A549 (cell line): Measurements from ENCODE around the gene SVIP. TPM values are rescaled to one million over a fixed set of nuclear protein-coding genes. Genes with fewer than 3 reads are reported as not detected.

Experiments used
- ATAC-seq, 2 experiments: fragments of 200-7000 bp in 1 of 2; fragments of >200 bp in 1 of 2; cut with Nextera tagmentation in 1 of 2; cut with Tn5 transposase in 1 of 2; 3 replicates each; pipeline versions ENCODE4 v1.8.0 to v1.9.1; 2018 to 2020; ENCODE audit warnings: mild to moderate bottlenecking in 1 of 2, moderate library complexity in 1 of 2
- CTCF ChIA-PET: fragments of 300-600 bp; sonication (Branson Sonifier 250); formaldehyde crosslinking; extraction: SDS; loops from one replicate; lab custom pipeline; 2021; ENCODE audit warnings: antibody characterized with exemption, inconsistent platforms; lab: Yijun Ruan, JAX
- POLR2A ChIA-PET: fragments of 350-600 bp; formaldehyde crosslinking; extraction: SDS; loops from one replicate; lab custom pipeline; 2021; ENCODE audit warnings: antibody characterized with exemption, inconsistent platforms; lab: Yijun Ruan, JAX
- DNase-seq, 2 experiments: peaks; one replicate each; pipeline versions ENCODE4 v3.0.0 to v3.0.0-alpha.2; 2011 to 2016; ENCODE audit warnings: low read depth in 1 of 2, low spot score in 1 of 2
- FAIRE-seq: peaks from 2 replicates; lab custom pipeline; 2011; peaks lifted over from hg19 to GRCh38; lab: Jason Lieb, UNC
- H3K27ac ChIP-seq, 2 experiments: fragments of >200 bp; sonication (Bioruptor Twin); formaldehyde crosslinking; 3 replicates each; pipeline ENCODE4 v1.5.1; 2016 to 2017
- H3K4me1 ChIP-seq: fragments of >200 bp; sonication (Bioruptor Twin); formaldehyde crosslinking; 3 replicates; pipeline ENCODE4 v1.6.1; 2016
- H3K4me2 ChIP-seq: fragments of >200 bp; sonication (Bioruptor Twin); formaldehyde crosslinking; 3 replicates; pipeline ENCODE4 v1.6.1; 2016
- H3K4me3 ChIP-seq: fragments of >200 bp; sonication (Bioruptor Twin); formaldehyde crosslinking; 3 replicates; pipeline ENCODE4 v1.5.1; 2016
- H3K9me3 ChIP-seq: fragments of >200 bp; sonication (Bioruptor Twin); formaldehyde crosslinking; 3 replicates; pipeline ENCODE4 v1.6.1; 2016
- CBX2 ChIP-seq: fragments of 200-600 bp; sonication (generic); IDR thresholded peaks from 2 replicates; pipeline ENCODE4 v1.6.1; 2016; ENCODE audit warnings: low read depth, mild to moderate bottlenecking, borderline replicate concordance
- CHD2 ChIP-seq: fragments of 150-350 bp; IDR thresholded peaks from 2 replicates; pipeline ENCODE4 v1.6.1; 2014; ENCODE audit warnings: low read length; ENCODE audit not compliant: partially characterized antibody
- CHD4 ChIP-seq: fragments of 200-600 bp; sonication (generic); IDR thresholded peaks from 2 replicates; pipeline ENCODE4 v1.6.1; 2016; ENCODE audit warnings: antibody characterized with exemption, mild to moderate bottlenecking, borderline replicate concordance
- JUN ChIP-seq, 2 experiments: fragments of >200 bp; sonication (Bioruptor Twin); formaldehyde crosslinking; IDR thresholded peaks; 2 replicates in 1 of 2; 3 replicates in 1 of 2; pipeline ENCODE4 v1.6.1; 2016 to 2017
- MYC ChIP-seq: IDR thresholded peaks from 2 replicates; pipeline ENCODE4 v1.6.1; 2012; ENCODE audit warnings: mild to moderate bottlenecking, inconsistent platforms, low read length, improper control_type of control experiment, borderline replicate concordance
- PHF8 ChIP-seq: fragments of 200-600 bp; sonication (generic); IDR thresholded peaks from 2 replicates; pipeline ENCODE4 v1.6.1; 2016; ENCODE audit warnings: low read depth, mild to moderate bottlenecking, antibody characterized with exemption, moderate library complexity, borderline replicate concordance
- POLR2A ChIP-seq: IDR thresholded peaks from 2 replicates; pipeline ENCODE4 v1.6.1; 2012; ENCODE audit warnings: mild to moderate bottlenecking, low read length
- RAD21 ChIP-seq, 2 experiments: fragments of >200 bp in 1 of 2; sonication (Bioruptor Twin) in 1 of 2; formaldehyde crosslinking in 1 of 2; IDR thresholded peaks in 1 of 2; conservative IDR thresholded peaks in 1 of 2; 2 replicates in 1 of 2; 3 replicates in 1 of 2; pipeline ENCODE4 v1.6.1; 2012 to 2018; ENCODE audit warnings: inconsistent platforms in 1 of 2
- RFX5 ChIP-seq: fragments of 450-650 bp; IDR thresholded peaks from 2 replicates; pipeline ENCODE4 v1.7.1; 2014; ENCODE audit warnings: antibody characterized with exemption, mild to moderate bottlenecking, moderate library complexity
- SMC3 ChIP-seq: fragments of >200 bp; sonication (Bioruptor Twin); formaldehyde crosslinking; IDR thresholded peaks from 3 replicates; pipeline ENCODE4 v1.6.1; 2018; ENCODE audit warnings: inconsistent platforms
- SREBF2 ChIP-seq: fragments of 450-650 bp; IDR thresholded peaks from 2 replicates; pipeline ENCODE4 v1.6.1; 2014; ENCODE audit warnings: mild to moderate bottlenecking, moderate library complexity
- TFCP2L1 ChIP-seq: fragments of 250-450 bp; sonication (Bioruptor Pico); IDR thresholded peaks from 2 replicates; pipeline ENCODE4 v1.5.0; 2021; ENCODE audit warnings: mild to moderate bottlenecking
- ZFP36 ChIP-seq: fragments of 450-650 bp; IDR thresholded peaks from 2 replicates; pipeline ENCODE4 v1.6.1; 2014; ENCODE audit warnings: borderline replicate concordance; ENCODE audit not compliant: partially characterized antibody
- WGBS: methylation state at CpG from one replicate; pipeline ENCODE4 v1.1.6; 2017; ENCODE audit errors: missing lambda C conversion rate; 5-methylcytosine and 5-hydroxymethylcytosine counted together
- polyA minus RNA-seq: library from RNA; depleted of rRNA, polyadenylated mRNA; stranded (reverse); fragments of >200 nt; gene quantifications from 2 replicates; pipeline ENCODE4 v1.2.3, GENCODE V29; 2011; rRNA and poly(A)+ RNA removed
- polyA plus RNA-seq, 4 experiments: library from polyadenylated mRNA; depleted of rRNA in 3 of 4; stranded (reverse); fragments of >200 nt; fragmentation: RNase III in 1 of 4; extraction: RNeasy Plus Mini Kit Qiagen cat#74134 plus additional on column Dnase treatment in 1 of 4; gene quantifications; 2 replicates in 3 of 4; 3 replicates in 1 of 4; pipeline ENCODE4 v1.2.3, GENCODE V29; 2011 to 2017
- TF ChIP-seq, protein P1 (sequence below): IDR thresholded peaks from 2 replicates; pipeline ENCODE4 v1.6.1; 2012; ENCODE audit warnings: low read depth, borderline replicate concordance
- TF ChIP-seq, protein P2 (sequence below): IDR thresholded peaks from 2 replicates; pipeline ENCODE4 v1.6.1; 2012
- TF ChIP-seq, protein P3 (sequence below): fragments of >200 bp; sonication (Bioruptor Twin); formaldehyde crosslinking; IDR thresholded peaks from 2 replicates; pipeline ENCODE4 v1.6.1; 2016
- TF ChIP-seq, protein P4 (sequence below): fragments of 200-600 bp; sonication (generic); IDR thresholded peaks from 2 replicates; pipeline ENCODE4 v1.6.1; 2016; ENCODE audit warnings: antibody characterized with exemption, mild to moderate bottlenecking, moderate library complexity
- TF ChIP-seq, protein P5 (sequence below): fragments of >200 bp; sonication (Bioruptor Twin); formaldehyde crosslinking; IDR thresholded peaks from 3 replicates; pipeline ENCODE4 v1.5.1; 2016
- TF ChIP-seq, protein P6 (sequence below): fragments of 150-350 bp; IDR thresholded peaks from 2 replicates; pipeline ENCODE4 v1.6.1; 2014; ENCODE audit warnings: low read depth, mild to moderate bottlenecking, low read length

Gene SVIP, protein sequence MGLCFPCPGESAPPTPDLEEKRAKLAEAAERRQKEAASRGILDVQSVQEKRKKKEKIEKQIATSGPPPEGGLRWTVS
- 13.9 and 19.5 TPM in 2 replicates for polyA plus RNA-seq (2011; rRNA removed)
- 2.2 and 2.4 TPM in 2 replicates for polyA plus RNA-seq (2012; cell fraction: cytosol; rRNA removed)
- polyA plus RNA-seq (2012; cell fraction: nucleus; rRNA removed) = 0.25 and 0.51 TPM in 2 replicates
- 9.0 to 10.5 TPM (median 9.1 TPM) in 3 replicates for polyA plus RNA-seq (2017; fragmentation: RNase III; extraction: RNeasy Plus Mini Kit Qiagen cat#74134 plus additional on column Dnase treatment)
- 0.79 and 1.3 TPM in 2 replicates for polyA minus RNA-seq

DNA sequence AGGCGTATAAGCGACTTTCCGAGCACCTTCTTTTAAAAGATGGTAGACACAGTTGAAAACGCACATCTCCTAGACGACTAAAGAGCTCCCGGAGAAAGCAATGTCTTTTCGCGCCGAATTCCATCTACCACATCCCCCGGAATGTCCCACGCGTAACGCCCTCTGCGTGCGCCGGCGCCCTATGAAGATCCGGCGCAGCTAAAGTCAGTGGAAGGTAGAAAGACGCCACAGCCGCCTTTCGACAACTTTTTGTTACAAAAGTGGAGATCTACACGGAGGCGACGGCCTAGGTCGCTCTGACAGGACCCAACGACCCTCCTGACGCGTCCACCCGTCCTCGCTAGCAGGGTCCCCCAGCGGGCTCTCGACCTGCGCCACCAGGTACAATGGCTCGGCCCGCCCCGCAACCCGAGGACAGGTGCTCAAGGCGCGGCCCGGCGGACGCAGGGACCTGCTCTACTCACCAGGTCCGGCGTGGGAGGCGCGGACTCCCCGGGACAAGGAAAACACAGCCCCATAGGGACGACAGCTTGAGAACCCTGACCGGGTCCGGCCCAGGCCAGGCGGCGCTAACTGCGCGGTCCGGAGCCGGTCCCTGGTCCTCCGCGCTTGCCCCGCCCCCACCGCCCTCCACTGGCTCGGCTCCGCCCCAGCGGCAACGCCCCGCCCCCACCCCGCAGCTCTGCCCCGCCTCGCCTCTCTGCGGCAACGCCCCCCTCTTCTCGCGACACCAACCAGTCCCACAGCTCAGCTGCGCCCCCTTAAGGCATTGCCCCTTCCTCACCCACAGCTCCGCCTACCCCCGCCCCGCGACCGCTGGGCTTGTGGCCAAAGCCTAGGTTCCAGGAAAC, at the start of gene SVIP:
Gene SVIP (minus strand): TSS at position 571 of the 851 bp plus-strand sequence. CDS start 53 bp downstream, at position 518.
- peak within 1 kb of the TSS; percentile 80 for H3K4me3 ChIP-seq
- no peaks in the 10 kb centered on the region for H3K9me3 ChIP-seq
- DNase-seq (peak; percentile 65 to 93), FAIRE-seq (no peak), ATAC-seq (peak; percentile 91 to 97)
- 2% methylated on average over 41 of the region's 79 CpGs for WGBS
- ChIA-PET POLR2A (interaction anchor here (0.6 to 0.9 kb wide), 2 partner anchors 37 to 587 kb away, joined by 4 read pairs; no protein-coding TSS in a partner anchor), CTCF (interaction anchor here (0.7 to 1.9 kb wide), 12 partner anchors 10 to 237 kb away, joined by 3 to 14 read pairs (median 4); no protein-coding TSS in a partner anchor)
- peak within 1 kb of the TSS; percentile 69 for H3K4me2 ChIP-seq
- TF ChIP-seq MYC = no peak
- TF ChIP-seq RAD21 (conservative IDR thresholded peaks at IDR 0.05 in 1 of 2, IDR thresholded peaks at IDR 0.05 in 1 of 2) = peak; percentile 47 to 53
- TF ChIP-seq, protein P1, sequence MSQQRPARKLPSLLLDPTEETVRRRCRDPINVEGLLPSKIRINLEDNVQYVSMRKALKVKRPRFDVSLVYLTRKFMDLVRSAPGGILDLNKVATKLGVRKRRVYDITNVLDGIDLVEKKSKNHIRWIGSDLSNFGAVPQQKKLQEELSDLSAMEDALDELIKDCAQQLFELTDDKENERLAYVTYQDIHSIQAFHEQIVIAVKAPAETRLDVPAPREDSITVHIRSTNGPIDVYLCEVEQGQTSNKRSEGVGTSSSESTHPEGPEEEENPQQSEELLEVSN = 0 out of 2 replicates have a peak, but pooled peaks have one; percentile 49
- peak; percentile 87 for TF ChIP-seq CHD2
- TF ChIP-seq, protein P2, sequence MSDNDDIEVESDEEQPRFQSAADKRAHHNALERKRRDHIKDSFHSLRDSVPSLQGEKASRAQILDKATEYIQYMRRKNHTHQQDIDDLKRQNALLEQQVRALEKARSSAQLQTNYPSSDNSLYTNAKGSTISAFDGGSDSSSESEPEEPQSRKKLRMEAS = peak; percentile 50; the same call in 1 of the 2 replicates
- TF ChIP-seq PHF8 = peak; percentile 92
- peak; percentile 25; the same call in 1 of the 3 replicates for TF ChIP-seq SMC3
- TF ChIP-seq, protein P3, sequence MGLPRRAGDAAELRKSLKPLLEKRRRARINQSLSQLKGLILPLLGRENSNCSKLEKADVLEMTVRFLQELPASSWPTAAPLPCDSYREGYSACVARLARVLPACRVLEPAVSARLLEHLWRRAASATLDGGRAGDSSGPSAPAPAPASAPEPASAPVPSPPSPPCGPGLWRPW = no peak
- TF ChIP-seq, protein P4, sequence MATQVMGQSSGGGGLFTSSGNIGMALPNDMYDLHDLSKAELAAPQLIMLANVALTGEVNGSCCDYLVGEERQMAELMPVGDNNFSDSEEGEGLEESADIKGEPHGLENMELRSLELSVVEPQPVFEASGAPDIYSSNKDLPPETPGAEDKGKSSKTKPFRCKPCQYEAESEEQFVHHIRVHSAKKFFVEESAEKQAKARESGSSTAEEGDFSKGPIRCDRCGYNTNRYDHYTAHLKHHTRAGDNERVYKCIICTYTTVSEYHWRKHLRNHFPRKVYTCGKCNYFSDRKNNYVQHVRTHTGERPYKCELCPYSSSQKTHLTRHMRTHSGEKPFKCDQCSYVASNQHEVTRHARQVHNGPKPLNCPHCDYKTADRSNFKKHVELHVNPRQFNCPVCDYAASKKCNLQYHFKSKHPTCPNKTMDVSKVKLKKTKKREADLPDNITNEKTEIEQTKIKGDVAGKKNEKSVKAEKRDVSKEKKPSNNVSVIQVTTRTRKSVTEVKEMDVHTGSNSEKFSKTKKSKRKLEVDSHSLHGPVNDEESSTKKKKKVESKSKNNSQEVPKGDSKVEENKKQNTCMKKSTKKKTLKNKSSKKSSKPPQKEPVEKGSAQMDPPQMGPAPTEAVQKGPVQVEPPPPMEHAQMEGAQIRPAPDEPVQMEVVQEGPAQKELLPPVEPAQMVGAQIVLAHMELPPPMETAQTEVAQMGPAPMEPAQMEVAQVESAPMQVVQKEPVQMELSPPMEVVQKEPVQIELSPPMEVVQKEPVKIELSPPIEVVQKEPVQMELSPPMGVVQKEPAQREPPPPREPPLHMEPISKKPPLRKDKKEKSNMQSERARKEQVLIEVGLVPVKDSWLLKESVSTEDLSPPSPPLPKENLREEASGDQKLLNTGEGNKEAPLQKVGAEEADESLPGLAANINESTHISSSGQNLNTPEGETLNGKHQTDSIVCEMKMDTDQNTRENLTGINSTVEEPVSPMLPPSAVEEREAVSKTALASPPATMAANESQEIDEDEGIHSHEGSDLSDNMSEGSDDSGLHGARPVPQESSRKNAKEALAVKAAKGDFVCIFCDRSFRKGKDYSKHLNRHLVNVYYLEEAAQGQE = peak; percentile 78
- peak in 1 of 2 experiments; percentile 49; a peak in 2 of 5 replicates for TF ChIP-seq JUN (IDR thresholded peaks at IDR 0.05)
- TF ChIP-seq POLR2A = peak; percentile 52; the same call in 1 of the 2 replicates
- no peak for TF ChIP-seq CBX2
- TF ChIP-seq, protein P5, sequence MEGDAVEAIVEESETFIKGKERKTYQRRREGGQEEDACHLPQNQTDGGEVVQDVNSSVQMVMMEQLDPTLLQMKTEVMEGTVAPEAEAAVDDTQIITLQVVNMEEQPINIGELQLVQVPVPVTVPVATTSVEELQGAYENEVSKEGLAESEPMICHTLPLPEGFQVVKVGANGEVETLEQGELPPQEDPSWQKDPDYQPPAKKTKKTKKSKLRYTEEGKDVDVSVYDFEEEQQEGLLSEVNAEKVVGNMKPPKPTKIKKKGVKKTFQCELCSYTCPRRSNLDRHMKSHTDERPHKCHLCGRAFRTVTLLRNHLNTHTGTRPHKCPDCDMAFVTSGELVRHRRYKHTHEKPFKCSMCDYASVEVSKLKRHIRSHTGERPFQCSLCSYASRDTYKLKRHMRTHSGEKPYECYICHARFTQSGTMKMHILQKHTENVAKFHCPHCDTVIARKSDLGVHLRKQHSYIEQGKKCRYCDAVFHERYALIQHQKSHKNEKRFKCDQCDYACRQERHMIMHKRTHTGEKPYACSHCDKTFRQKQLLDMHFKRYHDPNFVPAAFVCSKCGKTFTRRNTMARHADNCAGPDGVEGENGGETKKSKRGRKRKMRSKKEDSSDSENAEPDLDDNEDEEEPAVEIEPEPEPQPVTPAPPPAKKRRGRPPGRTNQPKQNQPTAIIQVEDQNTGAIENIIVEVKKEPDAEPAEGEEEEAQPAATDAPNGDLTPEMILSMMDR = peak; percentile 58
- peak within 1 kb of the TSS; percentile 73 to 88 for H3K27ac ChIP-seq
- H3K4me1 ChIP-seq = peaks cover 6% of the 10 kb centered on the region; the same call in 1 of the 3 replicates

DNA sequence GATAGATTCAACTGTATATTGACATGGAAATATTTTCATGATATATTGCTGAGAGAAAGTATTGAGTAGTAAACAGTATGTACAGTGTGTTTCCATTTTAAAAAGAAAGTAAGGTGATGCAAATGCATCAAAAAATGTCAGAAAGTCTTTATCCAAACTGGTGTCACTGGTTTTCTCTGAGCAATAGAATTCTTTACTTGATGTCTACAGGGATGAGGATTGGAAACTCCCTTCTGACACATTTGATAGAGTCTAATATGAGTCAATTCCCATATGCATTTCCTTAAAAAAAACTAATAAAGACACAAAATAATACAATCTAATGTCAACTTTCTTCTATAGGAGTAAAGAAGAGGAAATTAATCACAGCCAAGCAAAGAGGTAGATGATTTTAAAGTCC, 49.0 kb upstream of the SVIP start:
- DNase-seq = no peak
- H3K4me1 ChIP-seq = no peaks in the 10 kb centered on the region
- TF ChIP-seq SREBF2 = no peak
- no peak for TF ChIP-seq ZFP36
- TF ChIP-seq RFX5 = no peak
- TF ChIP-seq, protein P6, sequence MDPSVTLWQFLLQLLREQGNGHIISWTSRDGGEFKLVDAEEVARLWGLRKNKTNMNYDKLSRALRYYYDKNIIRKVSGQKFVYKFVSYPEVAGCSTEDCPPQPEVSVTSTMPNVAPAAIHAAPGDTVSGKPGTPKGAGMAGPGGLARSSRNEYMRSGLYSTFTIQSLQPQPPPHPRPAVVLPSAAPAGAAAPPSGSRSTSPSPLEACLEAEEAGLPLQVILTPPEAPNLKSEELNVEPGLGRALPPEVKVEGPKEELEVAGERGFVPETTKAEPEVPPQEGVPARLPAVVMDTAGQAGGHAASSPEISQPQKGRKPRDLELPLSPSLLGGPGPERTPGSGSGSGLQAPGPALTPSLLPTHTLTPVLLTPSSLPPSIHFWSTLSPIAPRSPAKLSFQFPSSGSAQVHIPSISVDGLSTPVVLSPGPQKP = no peak
- TF ChIP-seq CHD4 = no peak
- TF ChIP-seq TFCP2L1 (CRISPR knock-in tag) = no peak
- TF ChIP-seq CBX2 = no peak
- TF ChIP-seq, all 56 proteins: peak for 0
- H3K4me3 ChIP-seq = no peak overlapping the region
- CTCF ChIA-PET = no interaction called here
- H3K4me2 ChIP-seq = no peak overlapping the region
- ATAC-seq = no peak
- H3K9me3 ChIP-seq = no peaks in the 10 kb centered on the region
- no peak overlapping the region for H3K27ac ChIP-seq
- no peak for FAIRE-seq
- POLR2A ChIA-PET = no interaction called here
